HTR-8/SVneo (cell line): ENCODE data around the gene ADAP1.

Experiments used
- DNase-seq: peaks from one replicate; pipeline ENCODE4 v3.0.0; 2011; ENCODE audit warnings: low spot score, mixed read lengths; ENCODE audit not compliant: insufficient read length
- FAIRE-seq: peaks from 2 replicates; lab custom pipeline; 2011; peaks lifted over from hg19 to GRCh38; lab: Jason Lieb, UNC

ADAP1 gene

GRCh38 chr7:976901-977325 is 22.4 kb upstream of the ADAP1 start:
- FAIRE-seq (no peak), DNase-seq (no peak)

DNA sequence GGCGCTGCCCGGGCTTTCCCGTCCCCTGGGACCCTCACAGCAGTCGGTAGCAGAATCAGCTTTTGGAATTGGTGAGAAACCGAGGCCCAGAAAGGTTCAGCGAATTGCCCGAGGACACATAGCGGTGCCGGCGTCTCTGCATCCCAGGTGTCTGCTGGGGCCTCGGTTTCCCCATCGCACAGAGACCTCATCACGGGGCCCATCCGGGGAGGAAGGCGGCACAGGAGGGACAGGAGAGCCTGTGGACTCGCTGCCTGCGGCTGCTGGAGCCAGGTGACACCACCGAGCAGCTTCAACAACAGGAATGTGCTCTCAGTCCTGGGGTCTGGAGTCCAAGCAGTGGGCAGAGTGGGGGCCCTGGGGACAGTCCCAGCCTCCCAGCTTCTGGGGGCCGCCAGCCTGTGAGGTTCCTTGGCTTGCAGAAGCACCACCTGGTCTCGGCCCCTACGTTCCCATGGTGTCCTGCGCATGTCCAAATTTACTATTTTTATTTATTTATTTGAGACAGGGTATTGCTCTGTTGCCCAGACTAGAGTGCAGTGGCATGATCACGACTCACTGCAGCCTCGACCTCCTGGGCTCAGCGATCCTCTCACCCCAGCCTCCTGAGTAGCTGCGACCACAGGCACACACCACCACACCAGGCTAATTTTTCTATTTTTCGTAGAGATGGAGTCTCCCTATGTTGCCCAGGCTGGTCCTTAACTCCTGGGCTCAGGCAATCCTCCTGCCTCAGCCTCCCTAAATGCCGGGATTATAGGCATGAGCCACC is 21.4 kb upstream of the ADAP1 start:
- no peak for DNase-seq
- no peak for FAIRE-seq

DNA sequence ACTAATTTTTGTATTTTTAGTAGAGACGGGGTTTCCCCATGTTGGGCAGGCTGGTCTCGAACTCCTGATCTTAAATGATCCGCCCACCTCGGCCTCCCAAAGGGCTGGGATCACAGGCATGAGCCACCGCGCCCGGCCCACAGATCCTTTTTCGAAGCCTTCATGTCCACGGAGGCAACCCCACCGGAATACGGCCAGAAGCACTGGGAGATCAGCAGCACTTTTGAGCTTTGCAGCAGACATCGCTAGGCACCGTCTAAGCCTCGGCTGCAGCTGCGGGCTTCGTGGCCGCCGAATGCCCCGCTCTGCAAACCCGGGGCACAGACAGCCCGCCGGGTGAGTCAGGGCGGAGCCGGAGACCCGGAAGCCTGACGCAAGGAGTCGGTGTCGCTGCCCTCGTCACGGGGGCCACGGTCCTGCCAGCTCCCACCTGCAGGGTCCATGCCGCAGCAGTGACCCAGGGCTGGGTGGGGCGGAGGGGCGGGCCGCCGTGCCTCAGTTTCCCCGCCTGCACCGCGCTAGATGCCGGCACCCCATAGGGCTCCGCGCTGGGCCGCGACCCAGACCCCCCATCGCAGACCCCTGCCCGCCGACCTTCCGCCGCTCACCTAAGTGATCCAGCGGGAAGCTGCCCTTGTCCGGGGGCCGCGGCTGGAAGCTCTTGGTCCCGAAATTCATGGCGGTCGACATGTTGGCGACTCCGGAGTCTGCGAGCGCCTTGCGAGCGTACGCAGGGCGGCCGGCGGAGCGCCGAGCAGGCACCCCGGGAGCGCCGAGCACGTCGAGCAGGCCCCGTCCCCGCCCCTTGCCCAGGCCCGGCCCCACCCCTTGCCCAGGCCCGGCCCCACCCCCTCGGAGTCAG is 20.6 kb upstream of the ADAP1 start, which contains the start of gene COX19:
Gene COX19, minus strand, starts transcription at position 730 of the 862 bp plus-strand sequence. Its CDS starts 40 bp downstream, at position 690.
- peak; percentile 97 for DNase-seq
- FAIRE-seq = peak; percentile 23

DNA sequence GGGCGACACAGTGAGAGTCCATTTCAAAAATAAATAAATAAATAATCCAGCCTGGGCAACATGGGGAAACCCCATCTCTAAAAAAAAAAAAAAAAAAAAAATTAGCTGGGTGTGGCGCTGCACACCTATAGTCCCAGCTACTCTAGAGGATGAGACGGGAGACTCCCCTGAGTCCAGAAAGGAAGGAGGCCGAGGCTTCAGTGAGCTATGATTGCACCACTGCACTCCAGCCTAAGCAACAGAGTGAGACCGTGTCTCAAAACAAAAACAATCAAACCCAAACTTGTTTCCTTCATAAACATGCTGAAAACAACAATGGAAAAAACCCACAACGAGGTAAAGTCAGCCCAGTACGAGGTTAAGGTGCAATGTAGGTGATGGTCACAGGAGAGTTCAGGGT is 19.7 kb upstream of the ADAP1 start:
- DNase-seq (no peak), FAIRE-seq (no peak)

DNA sequence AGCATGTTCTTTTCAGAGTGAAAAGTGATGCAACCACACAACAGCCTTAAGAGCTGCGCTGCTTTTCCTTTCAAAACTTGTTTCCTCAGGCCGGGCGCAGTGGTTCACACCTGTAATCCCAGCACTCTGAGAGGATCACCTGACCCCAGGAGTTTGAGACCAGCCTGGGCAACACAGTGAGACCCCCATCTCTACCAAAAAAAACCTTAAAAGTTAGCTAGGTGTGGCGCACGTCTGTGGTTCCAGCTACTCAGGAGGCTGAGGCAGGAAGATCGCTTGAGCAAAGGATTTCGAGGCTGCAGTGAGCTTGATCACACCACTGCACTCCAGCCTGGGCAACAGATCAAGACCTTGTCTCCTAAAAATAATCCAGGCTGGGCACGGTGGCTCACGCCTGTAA is 18.8 kb upstream of the ADAP1 start:
- FAIRE-seq (no peak), DNase-seq (no peak)

- FAIRE-seq = no peak
- no peak for DNase-seq
Observed at GRCh38 chr7:972676-973309, 18.3 kb upstream of the ADAP1 start.

GRCh38 chr7:972110-972509 is 17.6 kb upstream of the ADAP1 start:
- DNase-seq = no peak
- no peak for FAIRE-seq

DNA sequence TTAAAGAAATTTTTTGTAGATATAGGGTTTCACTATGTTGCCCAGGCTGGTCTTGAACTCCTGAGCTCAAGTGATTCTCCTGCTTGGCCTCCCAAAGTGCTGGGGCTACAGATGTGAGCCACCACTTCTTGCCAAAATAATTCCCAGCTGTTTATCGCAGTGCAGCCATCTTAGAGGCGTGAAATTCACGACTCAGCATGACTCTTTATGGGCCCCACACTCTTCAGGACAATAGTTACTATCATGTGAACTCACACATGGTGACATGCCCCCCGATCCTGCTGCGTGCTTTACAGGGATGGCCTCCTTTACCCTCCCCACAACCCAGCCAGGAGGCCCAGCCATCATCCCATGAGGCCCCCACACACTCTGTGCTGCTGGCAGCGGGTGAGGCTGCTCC is 16.3 kb upstream of the ADAP1 start:
- no peak for FAIRE-seq
- no peak for DNase-seq

DNA sequence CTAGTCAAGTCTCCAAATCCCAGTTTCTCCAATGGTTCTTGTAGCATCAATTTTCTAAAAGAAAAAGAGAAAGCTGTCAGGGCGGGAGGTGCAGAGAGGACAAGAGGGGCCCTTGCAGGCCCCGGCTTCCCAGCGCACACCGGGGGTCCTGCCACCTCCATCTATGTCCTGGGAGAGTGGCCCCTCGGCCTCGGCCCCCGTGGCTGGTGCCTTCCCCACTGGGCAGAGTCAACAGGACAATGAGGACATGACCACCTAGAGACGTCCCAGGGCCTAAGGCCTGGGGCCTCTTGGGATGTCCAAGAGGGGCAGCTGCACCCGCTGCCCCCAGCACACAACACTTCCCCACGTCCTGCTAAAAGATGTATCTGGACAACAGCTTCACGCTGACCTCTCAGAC is 14.9 kb upstream of the ADAP1 start:
- no peak for FAIRE-seq
- DNase-seq = no peak

DNA sequence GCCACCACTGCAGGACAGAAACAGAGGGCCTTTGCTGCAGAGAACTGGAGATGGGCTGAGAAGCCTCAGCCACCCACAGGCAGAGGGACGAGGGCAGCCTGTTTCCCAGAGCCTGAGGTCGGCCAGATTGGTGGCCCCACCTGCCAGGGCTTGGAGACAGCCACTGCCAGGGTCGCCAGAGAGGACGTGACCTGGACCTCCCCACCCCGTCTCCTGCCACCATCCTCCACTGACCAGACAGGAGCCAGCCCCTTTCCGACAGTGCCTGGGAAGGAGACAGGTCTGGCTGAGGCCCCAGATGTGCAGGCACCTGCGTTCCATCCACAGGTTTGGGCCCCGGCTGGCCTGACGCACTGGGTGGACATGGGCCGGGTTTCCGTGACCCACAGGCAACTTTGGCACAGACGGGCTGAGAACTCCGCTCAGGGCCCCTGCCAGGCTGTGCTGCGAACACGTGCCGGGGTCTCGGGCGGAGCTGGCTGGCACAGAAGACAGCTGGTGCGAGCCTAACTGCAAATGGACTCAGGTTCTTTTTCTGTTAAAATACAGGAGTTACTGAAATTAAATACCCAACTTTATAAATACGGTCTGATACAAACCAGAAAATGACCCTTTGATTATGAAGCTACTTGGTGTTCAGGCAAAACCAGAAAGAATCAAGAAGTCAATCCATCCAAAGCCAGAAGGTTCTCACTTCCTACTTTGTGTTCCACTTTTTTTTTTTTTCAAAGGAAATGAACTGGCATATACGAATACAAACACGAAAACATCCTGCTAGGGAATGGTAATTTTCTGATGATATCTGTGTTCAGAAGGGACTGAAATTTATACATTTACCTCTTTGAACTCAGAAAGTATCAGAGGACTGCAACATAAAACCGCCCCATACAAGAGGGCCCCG is 14.0 kb upstream of the ADAP1 start:
- DNase-seq (no peak), FAIRE-seq (no peak)

GRCh38 chr7:967361-968082 is 13.0 kb upstream of the ADAP1 start:
- DNase-seq = no peak
- FAIRE-seq = no peak

DNA sequence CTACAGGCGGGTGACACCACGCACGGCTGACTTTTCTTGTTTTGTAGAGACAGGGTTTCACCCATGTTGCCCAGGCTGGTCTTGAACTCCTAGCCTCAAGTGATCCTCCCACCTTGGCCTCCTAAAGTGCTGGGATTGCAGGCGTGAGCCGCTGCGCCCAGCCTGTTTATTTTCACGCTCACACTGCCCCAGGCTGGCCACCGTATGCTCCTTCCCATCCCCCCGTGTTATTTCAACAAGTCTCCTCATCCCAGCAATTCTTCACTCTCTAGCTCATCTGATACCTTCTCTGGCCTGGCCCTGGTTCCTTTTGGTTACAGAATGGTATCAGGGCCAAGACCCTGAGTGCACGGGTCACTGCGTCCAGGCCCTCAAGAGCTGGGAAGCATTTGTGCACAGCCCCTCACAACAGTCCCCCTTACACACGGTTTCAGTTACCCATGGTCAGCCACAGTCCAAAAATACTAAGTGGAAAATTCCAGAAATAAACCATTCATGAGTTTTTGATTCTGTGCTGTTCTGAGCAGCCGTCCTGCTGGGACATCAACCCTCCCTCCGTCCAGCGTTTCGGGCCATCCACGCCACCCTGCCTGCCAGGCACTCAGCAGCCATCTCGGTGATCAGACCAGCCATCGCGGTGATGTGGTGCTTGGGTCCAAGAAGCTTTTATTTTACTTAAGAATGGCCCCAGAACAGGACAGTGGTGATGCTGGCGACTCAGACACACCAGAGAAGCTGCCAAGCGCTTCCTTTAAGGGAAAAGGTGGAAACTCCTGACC is 12.0 kb upstream of the ADAP1 start:
- FAIRE-seq (peak; percentile 57), DNase-seq (no peak)

GRCh38 chr7:964401-965231 is 10.1 kb upstream of the ADAP1 start:
- FAIRE-seq = no peak
- DNase-seq = no peak

GRCh38 chr7:963236-964078 is 9.0 kb upstream of the ADAP1 start:
- FAIRE-seq = no peak

DNA sequence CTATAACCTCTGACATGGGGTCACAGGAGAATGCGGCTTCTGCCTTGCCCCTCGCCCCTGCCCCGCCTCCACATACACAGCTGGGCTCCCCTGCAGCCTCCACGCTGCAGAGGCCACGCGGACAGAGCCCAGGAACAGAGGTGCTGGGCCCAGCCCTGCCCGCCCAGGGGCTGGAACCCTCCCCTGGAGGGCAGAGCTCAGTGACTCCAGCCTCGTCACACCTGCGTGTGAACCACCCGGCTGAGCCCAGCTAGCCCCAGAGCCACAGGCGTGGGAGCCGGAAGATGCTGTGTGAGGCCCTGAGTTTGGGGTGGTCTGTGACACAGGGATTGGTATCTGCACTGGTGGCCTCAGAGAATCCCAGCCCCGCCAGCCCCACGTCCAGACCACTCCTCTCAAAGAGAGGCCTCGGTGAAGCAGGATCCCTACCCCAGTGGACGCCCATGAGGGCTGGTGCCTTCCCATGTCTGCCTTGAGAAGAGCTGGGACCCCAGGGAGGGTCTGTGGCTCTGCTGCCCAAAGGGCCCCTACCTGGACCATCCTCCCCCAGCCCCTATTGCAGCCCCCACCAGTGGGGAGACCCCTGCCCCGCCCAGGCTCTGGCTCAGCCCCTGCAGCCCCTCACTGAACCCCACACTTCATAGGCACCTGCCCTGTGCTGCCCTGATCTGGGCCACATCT is 8.1 kb upstream of the ADAP1 start:
- FAIRE-seq = no peak

More at GRCh38 chr7:963236-964078, 9.0 kb upstream of the ADAP1 start:
- DNase-seq = no peak

More for the DNA sequence above, 8.1 kb upstream of the ADAP1 start:
- no peak for DNase-seq
